K562 (cell line): Measurements from ENCODE around the gene UBE2E1. TPM values are rescaled to one million over a fixed set of nuclear protein-coding genes. Genes with fewer than 3 reads are reported as not detected.

Experiments
- ATAC-seq: fragments of 200-7000 bp; cut with Tn5 transposase; 3 replicates; pipeline ENCODE4 v1.9.1; 2020; ENCODE audit warnings: moderate library complexity
- BruUV-seq: library from RNA; stranded (reverse); fragments of 400-500 nt; replicated peaks from 2 replicates; lab custom pipeline; 2021; lab: Mats Ljungman, UMichigan
- CTCF ChIA-PET: fragments of 300-600 bp; formaldehyde crosslinking; extraction: SDS; loops from one replicate; lab custom pipeline; 2021; ENCODE audit warnings: low intra/inter-chr PET ratio; lab: Yijun Ruan, JAX
- POLR2A ChIA-PET: fragments of 300-600, 350-650 bp; sonication (Branson Sonifier 250); formaldehyde crosslinking; extraction: SDS; loops from one replicate; lab custom pipeline; 2021; ENCODE audit warnings: antibody characterized with exemption, inconsistent platforms; lab: Yijun Ruan, JAX
- DNase-seq, 4 experiments: peaks; one replicate each; pipeline versions ENCODE4 v3.0.0 to v3.0.0-alpha.2; 2011 to 2018; ENCODE audit warnings: low spot score in 3 of 4, mixed read lengths in 3 of 4; ENCODE audit errors: extremely low read depth in 1 of 4
- FAIRE-seq: peaks from 2 replicates; lab custom pipeline; 2011; peaks lifted over from hg19 to GRCh38; lab: Jason Lieb, UNC
- H2AFZ ChIP-seq: 2 replicates; pipeline ENCODE4 v1.6.0; 2011; ENCODE audit warnings: low read depth, low read length, control low read depth, inconsistent platforms
- H3K27ac ChIP-seq: fragments of 200-600 bp; 3 replicates; pipeline ENCODE4 v1.8.0; 2011; ENCODE audit warnings: low read depth, mild to moderate bottlenecking, control low read depth, inconsistent platforms, low read length, moderate library complexity, mixed read lengths; ENCODE audit errors: extremely low read depth
- H3K27me3 ChIP-seq, 2 experiments: fragments of 300-600 bp in 1 of 2; 2 replicates in 1 of 2; 3 replicates in 1 of 2; pipeline versions ENCODE4 v1.6.0 to v1.8.0; 2011; ENCODE audit warnings: inconsistent platforms in 2 of 2, low read length in 2 of 2, mild to moderate bottlenecking in 1 of 2, mixed read lengths in 1 of 2, moderate library complexity in 1 of 2; ENCODE audit not compliant: control insufficient read depth in 2 of 2, insufficient read depth in 2 of 2
- H3K36me3 ChIP-seq: fragments of 300-600 bp; 3 replicates; pipeline ENCODE4 v1.8.0; 2011; ENCODE audit warnings: mild to moderate bottlenecking, low read length, inconsistent platforms; ENCODE audit not compliant: control insufficient read depth, insufficient read depth
- H3K4me1 ChIP-seq, 2 experiments: fragments of 200-600 bp in 1 of 2; replicated peaks in 1 of 2; 2 replicates in 1 of 2; 3 replicates in 1 of 2; pipeline versions ENCODE4 v1.5.1 to v1.8.0; 2011; ENCODE audit warnings: inconsistent platforms in 2 of 2, low read length in 2 of 2, mild to moderate bottlenecking in 1 of 2, mixed read lengths in 1 of 2, moderate library complexity in 1 of 2; ENCODE audit not compliant: control insufficient read depth in 2 of 2, insufficient read depth in 2 of 2
- H3K4me2 ChIP-seq: 2 replicates; pipeline ENCODE4 v1.6.1; 2011; ENCODE audit warnings: low read length, control low read depth, inconsistent platforms, mixed read lengths; ENCODE audit not compliant: insufficient read depth
- H3K4me3 ChIP-seq: fragments of 200-600 bp; sonication (generic), shearing (Covaris generic); 2 replicates; pipeline ENCODE4 v1.5.1; 2016; ENCODE audit warnings: control low read depth, inconsistent platforms
- H3K79me2 ChIP-seq: fragments of 200-600 bp; 3 replicates; pipeline ENCODE4 v1.8.0; 2011; ENCODE audit warnings: low read length, inconsistent platforms; ENCODE audit not compliant: control insufficient read depth, insufficient read depth
- H3K9ac ChIP-seq, 2 experiments: 2 replicates each; pipeline versions ENCODE4 v1.6.0 to v1.6.1; 2011; ENCODE audit warnings: low read depth in 2 of 2, low read length in 2 of 2, control low read depth in 1 of 2, inconsistent platforms in 1 of 2, mild to moderate bottlenecking in 1 of 2, mixed read lengths in 1 of 2; ENCODE audit not compliant: insufficient read depth in 1 of 2
- H3K9me1 ChIP-seq: one replicate; pipeline ENCODE4 v1.6.0; 2011; ENCODE audit warnings: inconsistent platforms, mild to moderate bottlenecking, low read length, moderate library complexity; ENCODE audit not compliant: control insufficient read depth, insufficient read depth
- H3K9me3 ChIP-seq: replicated peaks from 2 replicates; pipeline ENCODE4 v1.5.1; 2011; ENCODE audit warnings: low read depth, low read length, inconsistent platforms; ENCODE audit not compliant: control insufficient read depth, insufficient read depth
- H4K20me1 ChIP-seq: replicated peaks from 2 replicates; pipeline ENCODE4 v1.6.1; 2011; ENCODE audit warnings: low read length, inconsistent platforms, mixed read lengths; ENCODE audit not compliant: control insufficient read depth, insufficient read depth
- CHCHD3 ChIP-seq: fragments of 250-450 bp; sonication (Bioruptor Pico); IDR thresholded peaks from 2 replicates; pipeline ENCODE4 v2.1.2; 2022; ENCODE audit warnings: mild to moderate bottlenecking
- ELF4 ChIP-seq: fragments of 450-650 bp; formaldehyde crosslinking; IDR thresholded peaks from 2 replicates; pipeline ENCODE4 v1.4.0; 2022; ENCODE audit warnings: missing genetic modification characterization
- ESRRA ChIP-seq: fragments of 450-650 bp; IDR thresholded peaks from 2 replicates; pipeline ENCODE4 v1.6.1; 2014; ENCODE audit warnings: low read depth, mild to moderate bottlenecking, moderate library complexity, borderline replicate concordance
- ETV1 ChIP-seq: fragments of 450-650 bp; conservative IDR thresholded peaks from 2 replicates; pipeline ENCODE4 v1.6.1; 2016; ENCODE audit warnings: missing genetic modification characterization, control low read depth, low read depth, missing compliant biosample characterization
- FUS ChIP-seq: fragments of 200-400 bp; formaldehyde crosslinking; optimal IDR thresholded peaks from 2 replicates; pipeline ENCODE3; 2017; ENCODE audit warnings: low read depth, low read length
- GABPA ChIP-seq: fragments of 200-800 bp; sonication (Bioruptor generic); conservative IDR thresholded peaks from 2 replicates; pipeline ENCODE4 v1.6.1; 2016; ENCODE audit warnings: low read depth, missing genetic modification characterization, missing compliant biosample characterization
- GATA2 ChIP-seq: sonication (generic); formaldehyde crosslinking; IDR thresholded peaks from 2 replicates; pipeline ENCODE4 v1.4.0; 2020; ENCODE audit warnings: mild to moderate bottlenecking, missing genetic modification reagents
- MTA1 ChIP-seq: fragments of 450-650 bp; IDR thresholded peaks from 2 replicates; pipeline ENCODE4 v1.6.1; 2017; ENCODE audit warnings: borderline replicate concordance
- MXD1 ChIP-seq: fragments of 250-450 bp; sonication (Bioruptor Pico); IDR thresholded peaks from 2 replicates; pipeline ENCODE4 v1.8.0; 2021; ENCODE audit warnings: borderline replicate concordance, mild to moderate bottlenecking, moderate library complexity; ENCODE audit not compliant: poor library complexity, severe bottlenecking
- MYNN ChIP-seq, 2 experiments: sonication (generic); formaldehyde crosslinking in 1 of 2; IDR thresholded peaks; 2 replicates each; pipeline versions ENCODE4 v1.5.0 to v1.6.1; 2016 to 2020; ENCODE audit warnings: antibody characterized with exemption in 1 of 2, missing genetic modification reagents in 1 of 2
- NFIC ChIP-seq: fragments of 450-650 bp; IDR thresholded peaks from 2 replicates; pipeline ENCODE4 v1.6.1; 2017; ENCODE audit warnings: mild to moderate bottlenecking, inconsistent platforms
- POLR2A ChIP-seq: fragments of 450-650 bp; conservative IDR thresholded peaks from 2 replicates; pipeline ENCODE4 v1.6.1; 2016
- PRMT5 ChIP-seq: sonication (generic); formaldehyde crosslinking; IDR thresholded peaks from 2 replicates; pipeline ENCODE4 v1.5.0; 2020; ENCODE audit warnings: missing genetic modification reagents
- RBFOX2 ChIP-seq: fragments of 200-400 bp; formaldehyde crosslinking; IDR thresholded peaks from 2 replicates; pipeline ENCODE4 v1.6.1; 2017; ENCODE audit warnings: low read depth, mild to moderate bottlenecking, low read length, moderate library complexity
- SNIP1 ChIP-seq: fragments of 450-650 bp; IDR thresholded peaks from 2 replicates; pipeline ENCODE4 v1.7.1; 2017; ENCODE audit warnings: low read depth, mild to moderate bottlenecking
- SRSF7 ChIP-seq: fragments of 200-400 bp; formaldehyde crosslinking; optimal IDR thresholded peaks from 2 replicates; pipeline ENCODE3; 2017; ENCODE audit warnings: mild to moderate bottlenecking, low read depth, low read length
- ZBTB11 ChIP-seq, 3 experiments: fragments of 200-800 bp in 1 of 3; fragments of 250-450 bp in 1 of 3; fragments of 450-650 bp in 1 of 3; sonication (Bioruptor Pico) in 1 of 3; sonication (Bioruptor generic) in 1 of 3; formaldehyde crosslinking in 1 of 3; IDR thresholded peaks; 2 replicates each; pipeline versions ENCODE4 v1.6.1 to v1.8.0; 2016 to 2022; ENCODE audit warnings: mild to moderate bottlenecking in 2 of 3, missing genetic modification characterization in 2 of 3, missing compliant biosample characterization in 1 of 3, moderate library complexity in 1 of 3
- ZNF239 ChIP-seq: fragments of 250-450 bp; sonication (Bioruptor Pico); IDR thresholded peaks from 2 replicates; pipeline ENCODE4 v1.4.0; 2020; ENCODE audit warnings: mild to moderate bottlenecking
- ZNF263 ChIP-seq: sonication (generic); formaldehyde crosslinking; IDR thresholded peaks from 2 replicates; pipeline ENCODE4 v1.8.0; 2022; ENCODE audit warnings: mild to moderate bottlenecking, missing genetic modification reagents, borderline replicate concordance
- WGBS: fragments of 100-300 bp; shearing (Covaris generic); methylation state at CpG from one replicate; pipeline ENCODE4 v1.1.6; 2016; ENCODE audit warnings: low coverage, mixed read lengths; ENCODE audit not compliant: insufficient coverage; ENCODE audit errors: missing lambda C conversion rate; 5-methylcytosine and 5-hydroxymethylcytosine counted together
- in situ Hi-C: fragments of 300-500 bp; cut with MboI; formaldehyde crosslinking; loops from 4 replicates; pipeline ENCODE4 v1.15.0; 2018; ENCODE audit warnings: inconsistent platforms, mixed read lengths
- intact Hi-C: fragments of 100-400 bp; cut with micrococcal nuclease; formaldehyde crosslinking; loops from 2 replicates; pipeline ENCODE4 v1.14.2; 2022
- polyA plus RNA-seq, 8 experiments: library from polyadenylated mRNA; depleted of rRNA in 4 of 8; stranded (reverse) in 5 of 8; unstranded in 3 of 8; fragments of >200 nt; fragmentation: Nextera tagmentation in 2 of 8; fragmentation: Illumina TruSeq in 1 of 8; extraction: Ambion mirVana in 2 of 8; extraction: Trizol in 1 of 8; gene quantifications; 2 replicates each; pipeline versions ENCODE4 v1.2.1 to v1.2.3, GENCODE V29; 2011 to 2014; ENCODE audit warnings: inconsistent platforms in 1 of 8, missing spikeins in 1 of 8
- total RNA-seq, 7 experiments: library from RNA; depleted of rRNA in 6 of 7; stranded (reverse); fragments of >200 nt in 6 of 7; fragmentation: Illumina TruSeq in 2 of 7; extraction: Trizol in 2 of 7; gene quantifications; 2 replicates each; pipeline versions ENCODE4 v1.2.1 to v1.2.3, GENCODE V29; 2011 to 2021; ENCODE audit warnings: low replicate concordance in 1 of 7

The UBE2E1 gene
- total and polyA plus RNA-seq, 9 of the 15 experiments (the other 6 are each of a cell fraction or from before 2014, with no cell fraction given): 54.4 to 294 (median 165) TPM

GRCh38 chr3:23920151-23920655, 114.4 kb downstream of the UBE2E1 start:
- POLR2A ChIA-PET: interaction anchor here (0.6 to 7.1 kb wide), 7 partner anchors 9 to 439 kb away, joined by 3 to 165 read pairs (median 10); no protein-coding TSS in a partner anchor
- Histone ChIP-seq H4K20me1 (peaks cover 22% of the 10 kb centered on the region), H2AFZ (no peak overlapping the region), H3K9ac (no peak overlapping the region), H3K9me3 (no peaks in the 10 kb centered on the region), H3K4me1 (peaks cover 9 to 28% of the 10 kb centered on the region in 2 experiments), H3K9me1 (no peaks in the 10 kb centered on the region), H3K79me2 (peaks cover 51% of the 10 kb centered on the region), H3K4me2 (peak overlapping the region; percentile 34), H3K27me3 (no peaks in the 10 kb centered on the region), H3K4me3 (no peak overlapping the region; the same call in 1 of the 2 replicates), H3K27ac (peak overlapping the region; percentile 18; the same call in 2 of the 3 replicates), H3K36me3 (peaks cover 39% of the 10 kb centered on the region)
- in situ Hi-C loops: no loop called here
- no TSS peak for BruUV-seq
- no peak for DNase-seq
- ATAC-seq: no peak
- no peak for FAIRE-seq
- intact Hi-C loops: no loop called here
- WGBS: 82% methylated on average over 5 of the region's 5 CpGs
- CTCF ChIA-PET: no interaction called here
- TF ChIP-seq NFIC (no peak), MXD1 (CRISPR knock-in tag) (no peak), FUS (no peak), MYNN (IDR thresholded peaks at IDR 0.05) (no peak), MYNN (CRISPR knock-in tag; IDR thresholded peaks at IDR 0.05) (no peak), SNIP1 (0 out of 2 replicates have a peak, but pooled peaks have one; percentile 29), GABPA (tag) (no peak), MTA1 (no peak), ZNF239 (CRISPR knock-in tag) (no peak), ELF4 (CRISPR knock-in tag) (no peak), ESRRA (no peak), POLR2A (peak; percentile 58), ZBTB11 (CRISPR knock-in tag; IDR thresholded peaks at IDR 0.05) (no peak), GATA2 (CRISPR knock-in tag) (no peak), CHCHD3 (no peak), ZNF263 (CRISPR knock-in tag) (no peak), RBFOX2 (peak; percentile 57), ETV1 (tag) (no peak), SRSF7 (no peak), PRMT5 (no peak)
